ENCODE results near the gene SARS2. TPM values are rescaled to one million over a fixed set of nuclear protein-coding genes. Genes with fewer than 3 reads are reported as not detected.

Gene SARS2
- polyA plus RNA-seq, 1 experiment, result 26.1 TPM

- Histone ChIP-seq H3K4me3 (ENCODE audit: low read depth, low read length) (no peak overlapping the region), H3K27me3 (ENCODE audit: control insufficient read depth, insufficient read depth, low read length) (no peaks in the 10 kb centered on the region), H3K36me3 (ENCODE audit: control insufficient read depth, insufficient read depth, low read length) (peaks cover 5% of the 10 kb centered on the region)
- POLR2A ChIA-PET, result no interaction called here
- CTCF ChIA-PET, result interaction anchor here (2.3 kb wide), 1 partner anchor 16 kb away, joined by 7 read pairs; no protein-coding TSS in a partner anchor
- DNase-seq (ENCODE audit: low read depth), result no peak
- TF ChIP-seq, protein P1, sequence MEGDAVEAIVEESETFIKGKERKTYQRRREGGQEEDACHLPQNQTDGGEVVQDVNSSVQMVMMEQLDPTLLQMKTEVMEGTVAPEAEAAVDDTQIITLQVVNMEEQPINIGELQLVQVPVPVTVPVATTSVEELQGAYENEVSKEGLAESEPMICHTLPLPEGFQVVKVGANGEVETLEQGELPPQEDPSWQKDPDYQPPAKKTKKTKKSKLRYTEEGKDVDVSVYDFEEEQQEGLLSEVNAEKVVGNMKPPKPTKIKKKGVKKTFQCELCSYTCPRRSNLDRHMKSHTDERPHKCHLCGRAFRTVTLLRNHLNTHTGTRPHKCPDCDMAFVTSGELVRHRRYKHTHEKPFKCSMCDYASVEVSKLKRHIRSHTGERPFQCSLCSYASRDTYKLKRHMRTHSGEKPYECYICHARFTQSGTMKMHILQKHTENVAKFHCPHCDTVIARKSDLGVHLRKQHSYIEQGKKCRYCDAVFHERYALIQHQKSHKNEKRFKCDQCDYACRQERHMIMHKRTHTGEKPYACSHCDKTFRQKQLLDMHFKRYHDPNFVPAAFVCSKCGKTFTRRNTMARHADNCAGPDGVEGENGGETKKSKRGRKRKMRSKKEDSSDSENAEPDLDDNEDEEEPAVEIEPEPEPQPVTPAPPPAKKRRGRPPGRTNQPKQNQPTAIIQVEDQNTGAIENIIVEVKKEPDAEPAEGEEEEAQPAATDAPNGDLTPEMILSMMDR (IDR thresholded peaks at IDR 0.05; ENCODE audit: insufficient read depth, low read depth, low read length), result no peak
Measured at GRCh38 chr19:38946229-38947010, 15.9 kb upstream of the SARS2 start.

- TF ChIP-seq, protein P1 (IDR thresholded peaks at IDR 0.05; ENCODE audit: insufficient read depth, low read depth, low read length), result no peak
- Histone ChIP-seq H3K36me3 (ENCODE audit: control insufficient read depth, insufficient read depth, low read length) (peaks cover 5% of the 10 kb centered on the region), H3K27me3 (ENCODE audit: control insufficient read depth, insufficient read depth, low read length) (no peaks in the 10 kb centered on the region), H3K4me3 (ENCODE audit: low read depth, low read length) (no peak overlapping the region)
- POLR2A ChIA-PET, result no interaction called here
- DNase-seq (ENCODE audit: low read depth), result no peak
- CTCF ChIA-PET, result interaction anchor here (2.3 kb wide), 1 partner anchor 16 kb away, joined by 7 read pairs; no protein-coding TSS in a partner anchor
Measured at GRCh38 chr19:38945562-38946228, 15.1 kb upstream of the SARS2 start.

DNA sequence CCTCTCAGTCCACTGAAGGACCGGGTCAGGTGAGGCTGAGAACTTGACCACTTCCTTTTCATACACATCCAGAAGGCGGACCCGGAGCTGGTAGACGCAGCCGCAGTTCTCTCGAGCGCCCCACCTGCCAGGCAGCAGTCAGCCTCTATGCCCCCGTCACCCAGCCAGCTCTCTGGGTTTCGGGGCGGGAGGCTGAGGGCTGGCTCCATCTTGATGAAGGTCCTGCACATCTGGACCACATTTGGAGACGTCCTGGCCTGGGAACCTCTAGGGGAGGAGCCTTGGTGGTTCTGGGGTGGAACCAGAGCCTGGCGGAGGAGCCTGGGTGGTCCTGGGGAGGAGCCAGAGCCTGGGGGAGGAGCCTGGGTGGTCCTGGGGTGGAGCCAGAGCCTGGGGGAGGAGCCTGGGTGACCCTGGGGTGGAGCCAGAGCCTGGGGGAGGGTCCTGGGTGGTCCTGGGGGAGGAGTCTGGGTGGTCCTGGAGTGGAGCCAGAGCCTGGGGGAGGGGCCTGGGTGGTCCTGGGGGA, 14.5 kb upstream of the SARS2 start:
- TF ChIP-seq, protein P1 (IDR thresholded peaks at IDR 0.05; ENCODE audit: insufficient read depth, low read depth, low read length), result no peak
- Histone ChIP-seq H3K27me3 (ENCODE audit: control insufficient read depth, insufficient read depth, low read length) (no peaks in the 10 kb centered on the region), H3K36me3 (ENCODE audit: control insufficient read depth, insufficient read depth, low read length) (peaks cover 5% of the 10 kb centered on the region), H3K4me3 (ENCODE audit: low read depth, low read length) (no peak overlapping the region)
- CTCF ChIA-PET, result interaction anchor here (0.8 to 1.2 kb wide), 2 partner anchors 11 to 12 kb away, joined by 3 to 8 read pairs; no protein-coding TSS in a partner anchor
- DNase-seq (ENCODE audit: low read depth), result no peak
- POLR2A ChIA-PET, result no interaction called here

GRCh38 chr19:38942471-38943181, 12.1 kb upstream of the SARS2 start:
- POLR2A ChIA-PET, result no interaction called here
- CTCF ChIA-PET, result interaction anchor here (1.0 kb wide), 1 partner anchor 12 kb away, joined by 4 read pairs; the partner anchor contains the start of genes MRPS12 and SARS2

More at GRCh38 chr19:38942471-38943181, 12.1 kb upstream of the SARS2 start:
- TF ChIP-seq, protein P1 (IDR thresholded peaks at IDR 0.05; ENCODE audit: insufficient read depth, low read depth, low read length), result no peak
- Histone ChIP-seq H3K27me3 (ENCODE audit: control insufficient read depth, insufficient read depth, low read length) (no peaks in the 10 kb centered on the region), H3K4me3 (ENCODE audit: low read depth, low read length) (no peak overlapping the region), H3K36me3 (ENCODE audit: control insufficient read depth, insufficient read depth, low read length) (peaks cover 5% of the 10 kb centered on the region)
- no peak for DNase-seq (ENCODE audit: low read depth)

All from BJ (cell line).